Upper lobe of left lung (tissue), 4 donors: ENCODE measurements around the gene TMEM132D.

Experiments used
- CTCF ChIP-seq, 6 experiments: fragments of 450-650 bp in 4 of 6; fragments of 200-600 bp in 2 of 6; sonication (generic) in 2 of 6; IDR thresholded peaks; one replicate each; pipeline ENCODE4 v1.5.1; 2016 to 2019; ENCODE audit warnings: antibody characterized with exemption in 6 of 6
- EP300 ChIP-seq, 4 donors: sonication (generic); formaldehyde crosslinking; IDR thresholded peaks; one replicate each; pipeline ENCODE4 v1.5.1; 2017; ENCODE audit warnings: antibody characterized with exemption in 4 of 4, control low read depth in 2 of 4

GRCh38 chr12:129704232-129704830 is 199.5 kb downstream of the TMEM132D start:
- TF ChIP-seq EP300 (IDR thresholded peaks at IDR 0.05) (no peak), CTCF (IDR thresholded peaks at IDR 0.05) (no peak)
